HG03460 (cell line): ENCODE data around the gene NPIPA8.
"Not testable (repeated sequence)": the region's sequence is repeated elsewhere in the genome, so short reads cannot be mapped to it uniquely, and the experiment has no call there.

Source experiments
- ATAC-seq: cut with Tn5 transposase; IDR thresholded peaks from one replicate; pipeline ENCODE4 v1.9.1; 2021; ENCODE audit not compliant: unreplicated experiment

NPIPA8 gene

GRCh38 chr16:18336636-18337035, at the start of gene NPIPA8:
Gene NPIPA8 (minus strand): TSS chr16:18336736. CDS start chr16:18332662, 4,074 bp downstream.
- not testable (repeated sequence) for ATAC-seq

GRCh38 chr16:18385285-18385684, 48.7 kb upstream of the NPIPA8 start:
- not testable (repeated sequence) for ATAC-seq

- not testable (repeated sequence) for ATAC-seq
Observed at GRCh38 chr16:18384869-18385268, 48.3 kb upstream of the NPIPA8 start.

DNA sequence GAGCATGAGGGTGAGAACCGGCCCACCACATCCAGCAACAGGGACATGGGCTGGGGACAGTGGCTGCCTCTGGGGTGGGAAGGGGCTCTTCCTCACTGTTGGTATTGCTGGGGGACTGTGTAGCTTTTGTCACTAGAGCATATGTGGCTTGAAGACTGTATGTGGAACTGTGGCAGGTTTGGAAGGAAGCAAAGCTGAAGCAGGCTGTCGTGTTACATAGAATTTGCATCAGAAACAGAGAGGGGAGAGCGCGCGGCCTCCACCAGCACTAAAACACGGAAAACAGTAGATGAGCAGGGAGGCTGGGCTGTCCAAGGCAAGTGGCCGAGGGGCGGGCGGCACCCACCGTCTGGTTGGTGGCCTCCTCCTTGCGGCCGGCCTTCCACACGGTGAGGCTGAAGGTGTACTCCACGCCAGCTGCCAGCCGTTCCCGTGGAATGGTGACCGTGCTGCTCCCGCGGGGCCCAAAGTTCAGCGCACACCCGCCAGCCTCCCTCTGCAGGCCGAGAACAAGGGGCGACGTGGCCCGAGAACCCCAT, 47.6 kb upstream of the NPIPA8 start:
- not testable (repeated sequence) for ATAC-seq

GRCh38 chr16:18382696-18383095, 46.2 kb upstream of the NPIPA8 start:
- ATAC-seq, result not testable (repeated sequence)

DNA sequence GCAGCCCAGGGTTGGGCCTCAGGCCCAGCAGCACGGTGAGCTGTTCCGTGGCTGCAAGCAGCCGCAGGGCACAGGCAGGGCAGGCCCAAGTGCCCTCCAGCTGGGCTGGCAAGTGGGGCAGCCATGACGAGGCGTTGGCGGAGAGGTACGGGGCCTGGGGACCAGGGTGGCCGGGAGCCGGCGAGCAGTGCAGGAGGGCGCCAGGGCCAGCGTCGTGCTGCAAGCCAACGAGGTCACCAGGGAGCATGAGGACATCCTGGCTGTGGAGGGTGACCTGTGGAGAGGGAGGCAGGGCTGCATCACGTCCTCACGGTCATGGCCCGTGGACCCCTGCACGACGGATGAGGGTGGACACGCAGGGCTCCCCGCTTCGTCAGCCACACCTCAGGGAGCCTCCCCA, 11.2 kb upstream of the NPIPA8 start:
- ATAC-seq, result not testable (repeated sequence)

- ATAC-seq, result not testable (repeated sequence)
Observed at GRCh38 chr16:18346993-18347392, 10.5 kb upstream of the NPIPA8 start.

GRCh38 chr16:18344634-18345033, 8.1 kb upstream of the NPIPA8 start:
- ATAC-seq, result not testable (repeated sequence)

DNA sequence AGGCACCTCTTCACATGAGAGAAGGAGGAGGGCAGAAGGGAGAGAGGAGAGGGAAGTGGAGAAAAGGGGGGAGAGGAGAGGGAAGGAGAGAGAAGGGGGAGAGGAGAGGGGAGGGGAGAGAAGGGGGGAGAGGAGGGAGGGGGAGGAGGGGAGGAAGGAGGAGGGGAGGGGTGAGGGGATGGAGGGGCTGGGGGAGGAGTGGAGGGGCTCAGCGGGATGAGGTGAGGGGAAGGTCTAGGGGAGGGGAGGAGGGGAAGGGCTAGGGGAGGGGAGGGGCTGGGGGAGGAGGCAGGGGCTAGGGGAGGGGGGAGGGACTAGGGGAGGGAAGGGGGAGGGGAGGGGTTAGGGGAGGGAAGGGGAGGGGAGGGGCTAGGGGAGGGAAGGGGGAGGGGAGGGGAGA, 5.5 kb upstream of the NPIPA8 start:
- ATAC-seq, result not testable (repeated sequence)

- not testable (repeated sequence) for ATAC-seq
Observed at GRCh38 chr16:18341417-18341960, 5.0 kb upstream of the NPIPA8 start.

DNA sequence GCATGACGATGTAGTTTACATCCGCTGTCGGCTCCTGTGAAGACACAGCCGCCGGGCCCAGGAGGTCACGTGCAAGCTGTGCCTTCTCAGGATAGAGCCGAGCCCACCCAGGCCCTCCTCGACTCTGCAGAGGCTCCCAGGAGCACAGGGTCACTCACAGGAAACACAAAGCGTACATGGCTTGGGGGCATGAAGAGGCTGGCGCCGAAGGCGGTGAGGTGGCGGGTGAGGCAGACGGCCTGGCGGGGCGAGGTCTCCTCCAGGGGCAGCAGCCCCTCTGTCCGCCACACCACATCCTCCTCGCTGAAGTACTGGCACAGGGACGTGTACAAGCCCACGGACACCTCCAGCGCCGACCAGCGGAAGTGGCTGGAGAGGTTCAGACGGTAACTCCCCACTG, 2.7 kb upstream of the NPIPA8 start:
- not testable (repeated sequence) for ATAC-seq

GRCh38 chr16:18311811-18312210, 24.7 kb downstream of the NPIPA8 start:
- not testable (repeated sequence) for ATAC-seq

DNA sequence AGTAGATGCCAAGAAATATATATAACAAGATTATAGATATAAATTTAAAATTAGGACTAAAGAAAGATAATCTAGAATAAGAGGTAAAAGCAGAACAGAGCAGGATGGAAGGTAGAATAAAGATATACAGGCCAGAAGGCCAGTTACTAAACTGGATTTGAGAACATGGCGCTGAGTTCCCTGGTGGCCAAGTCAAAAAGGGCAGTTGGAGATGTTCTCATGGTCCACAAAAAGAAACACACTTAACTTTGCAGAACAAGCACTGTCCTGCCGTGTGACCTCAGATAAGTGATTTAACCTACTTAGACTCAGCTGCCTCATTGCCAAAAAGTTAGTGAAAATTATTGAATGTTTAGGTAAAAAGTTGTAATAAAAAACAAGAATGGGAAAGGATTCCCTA, 27.4 kb downstream of the NPIPA8 start:
- not testable (repeated sequence) for ATAC-seq

GRCh38 chr16:18307241-18307640, 29.3 kb downstream of the NPIPA8 start:
- not testable (repeated sequence) for ATAC-seq

- not testable (repeated sequence) for ATAC-seq
Observed at GRCh38 chr16:18306066-18306465, 30.5 kb downstream of the NPIPA8 start.

GRCh38 chr16:18303059-18303706, 33.4 kb downstream of the NPIPA8 start:
- ATAC-seq, result not testable (repeated sequence)

DNA sequence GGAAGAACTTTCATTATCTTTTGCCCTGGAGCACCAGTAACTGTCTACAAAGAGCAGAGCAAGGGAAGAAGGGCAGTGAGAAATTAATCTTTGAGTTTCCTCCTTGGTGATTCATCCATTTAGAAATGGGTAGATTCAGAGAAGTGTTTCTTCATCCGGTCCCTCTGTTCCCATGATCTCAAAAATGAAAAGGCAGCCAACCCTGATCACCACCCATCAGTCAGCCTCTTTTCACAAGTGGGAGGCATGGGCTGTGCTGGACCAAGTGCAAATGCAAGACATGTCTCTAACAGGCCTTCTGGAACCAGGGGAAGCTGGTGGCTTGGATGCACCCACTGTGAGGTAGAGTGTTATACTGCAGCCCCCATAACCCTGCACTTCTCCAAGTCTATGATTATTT, 38.8 kb downstream of the NPIPA8 start:
- not testable (repeated sequence) for ATAC-seq

GRCh38 chr16:18296931-18297330, 39.6 kb downstream of the NPIPA8 start:
- ATAC-seq, result not testable (repeated sequence)

- not testable (repeated sequence) for ATAC-seq
Observed at GRCh38 chr16:18294371-18294770, 42.2 kb downstream of the NPIPA8 start.

DNA sequence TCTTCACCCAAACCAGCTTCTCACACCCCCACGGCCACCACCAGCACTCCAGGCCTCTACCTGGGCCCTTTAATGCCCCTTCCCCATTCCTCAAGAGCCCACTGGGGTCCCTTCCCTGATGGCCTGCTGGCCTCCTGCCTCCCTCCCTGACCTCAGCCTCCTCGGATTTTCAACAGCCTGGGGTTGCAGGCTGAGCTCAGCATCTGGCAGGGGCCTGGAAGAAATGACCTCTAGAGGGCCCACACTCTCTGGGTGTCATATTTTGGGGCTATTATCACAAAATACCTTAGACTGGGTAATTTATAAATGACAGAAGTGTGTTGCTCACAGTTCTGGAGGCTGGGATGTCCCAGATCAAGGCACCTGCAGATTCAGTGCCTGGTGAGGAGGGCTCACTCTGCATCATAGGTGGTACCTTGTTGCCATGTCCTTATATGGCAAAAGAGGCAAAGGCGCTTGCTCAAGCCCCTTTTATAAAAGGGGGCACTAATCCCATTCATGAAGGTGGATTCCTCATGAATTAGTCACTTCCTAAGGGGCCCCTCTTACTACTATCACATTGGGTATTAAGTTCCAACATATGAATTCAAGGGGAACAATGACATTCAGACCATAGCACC, 43.1 kb downstream of the NPIPA8 start:
- not testable (repeated sequence) for ATAC-seq

DNA sequence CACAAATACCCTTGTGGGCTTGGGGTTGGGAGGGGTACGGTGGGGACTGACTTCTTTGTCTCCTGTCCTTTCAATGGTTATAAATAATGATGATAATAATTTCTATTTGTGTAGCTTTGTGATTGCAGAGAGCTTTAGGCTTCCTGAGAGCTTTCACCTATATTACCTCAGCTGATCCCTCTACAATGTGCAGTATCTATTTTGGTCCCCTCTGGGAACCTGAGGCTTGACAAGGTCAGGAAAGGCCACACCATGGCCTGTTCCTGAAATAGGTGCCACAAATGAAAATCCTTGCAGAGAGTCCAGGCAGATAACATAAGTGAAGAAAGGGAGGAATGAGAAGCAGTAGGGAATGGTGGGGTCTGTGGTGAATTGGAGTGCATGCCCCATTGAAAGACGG, 45.6 kb downstream of the NPIPA8 start:
- ATAC-seq, result not testable (repeated sequence)

GRCh38 chr16:18286342-18286741, 50.2 kb downstream of the NPIPA8 start:
- ATAC-seq, result not testable (repeated sequence)
